Loucy (cell line): ENCODE measurements around the gene DCAF6.
A peak's percentile ranks its signal among the peaks of the same experiment; 100 is the strongest.
"Not testable (repeated sequence)": the region's sequence is repeated elsewhere in the genome, so short reads cannot be mapped to it uniquely, and the experiment has no call there.

Source experiments
- H2AFZ ChIP-seq: fragments of 200-600 bp; sonication (generic); 2 replicates; pipeline ENCODE4 v1.6.0; 2016; ENCODE audit warnings: antibody characterized with exemption, mild to moderate bottlenecking, low read length, moderate library complexity
- H3F3A ChIP-seq: fragments of 200-600 bp; 2 replicates; pipeline ENCODE4 v1.6.0; 2016; ENCODE audit warnings: antibody characterized with exemption, low read depth, mild to moderate bottlenecking
- H3K27me3 ChIP-seq: fragments of 200-600 bp; sonication (generic); 2 replicates; pipeline ENCODE4 v1.6.1; 2014; ENCODE audit warnings: low read length, mild to moderate bottlenecking; ENCODE audit not compliant: insufficient read depth, poor library complexity, severe bottlenecking
- H3K36me3 ChIP-seq: fragments of 200-600 bp; sonication (generic); 2 replicates; pipeline ENCODE4 v1.6.1; 2016; ENCODE audit warnings: low read length; ENCODE audit not compliant: insufficient read depth
- H3K4me1 ChIP-seq: fragments of 200-600 bp; sonication (generic); 2 replicates; pipeline ENCODE4 v1.5.1; 2014; ENCODE audit warnings: low read length, mild to moderate bottlenecking; ENCODE audit not compliant: insufficient read depth, poor library complexity, severe bottlenecking
- H3K4me2 ChIP-seq: fragments of 200-600 bp; sonication (generic); 2 replicates; pipeline ENCODE4 v1.6.0; 2014; ENCODE audit warnings: antibody characterized with exemption, low read length, low read depth, mild to moderate bottlenecking; ENCODE audit not compliant: poor library complexity, severe bottlenecking
- H3K4me3 ChIP-seq: fragments of 200-600 bp; sonication (generic); 2 replicates; pipeline ENCODE4 v1.5.1; 2014; ENCODE audit warnings: low read length, mild to moderate bottlenecking, mixed read lengths; ENCODE audit not compliant: poor library complexity, severe bottlenecking
- H3K79me2 ChIP-seq: fragments of 200-600 bp; sonication (generic); 2 replicates; pipeline ENCODE4 v1.6.1; 2014; ENCODE audit warnings: low read length; ENCODE audit not compliant: insufficient read depth
- H3K9ac ChIP-seq: fragments of 200-600 bp; sonication (generic); 2 replicates; pipeline ENCODE4 v1.6.0; 2014; ENCODE audit warnings: mild to moderate bottlenecking, low read depth, low read length, moderate library complexity; ENCODE audit not compliant: poor library complexity, severe bottlenecking
- H3K9me2 ChIP-seq: fragments of 200-600 bp; sonication (generic); replicated peaks from 2 replicates; pipeline ENCODE4 v1.6.1; 2016; ENCODE audit warnings: low read depth, low read length, mixed read lengths
- H3K9me3 ChIP-seq: fragments of 200-600 bp; sonication (generic); 2 replicates; pipeline ENCODE4 v1.6.1; 2014; ENCODE audit warnings: mild to moderate bottlenecking, antibody characterized with exemption, low read length, low read depth; ENCODE audit not compliant: insufficient read depth
- H4K20me1 ChIP-seq: fragments of 200-600 bp; sonication (generic); 2 replicates; pipeline ENCODE4 v1.6.0; 2014; ENCODE audit warnings: antibody characterized with exemption, low read length, mild to moderate bottlenecking; ENCODE audit not compliant: insufficient read depth, poor library complexity, severe bottlenecking
- EZH2phosphoT487 ChIP-seq: fragments of 200-600 bp; IDR thresholded peaks from 2 replicates; pipeline ENCODE4 v1.6.1; 2018; ENCODE audit warnings: antibody characterized with exemption, mild to moderate bottlenecking, moderate library complexity, borderline replicate concordance
- TF ChIP-seq, protein P1 (sequence below): fragments of 200-600 bp; sonication (generic); conservative IDR thresholded peaks from 2 replicates; pipeline ENCODE4 v1.5.1; 2014; ENCODE audit warnings: mild to moderate bottlenecking, antibody characterized with exemption, low read length

DCAF6 gene

DNA sequence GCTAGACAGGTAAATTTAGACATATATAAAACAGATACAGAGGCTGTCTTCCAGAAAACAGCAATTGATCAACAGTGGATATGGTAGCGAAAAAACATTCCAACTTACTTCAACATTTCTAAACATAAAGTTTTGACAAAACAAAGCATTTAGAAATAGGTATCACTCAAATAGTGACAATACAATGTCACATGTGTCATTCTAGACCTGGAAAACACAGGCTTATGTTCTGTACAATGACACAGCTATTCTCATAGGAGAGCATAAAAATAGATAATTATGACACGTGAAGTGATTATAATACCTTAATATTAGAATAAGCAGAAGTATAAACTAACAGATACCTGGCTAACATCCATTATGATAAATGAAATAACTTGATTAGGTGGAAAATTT, 8.0 kb upstream of the DCAF6 start:
- H3K36me3 ChIP-seq, result no peaks in the 10 kb centered on the region
- H3F3A ChIP-seq, result no peaks in the 10 kb centered on the region
- peaks cover 48% of the 10 kb centered on the region for H3K4me1 ChIP-seq
- TF ChIP-seq EZH2phosphoT487, result no peak
- TF ChIP-seq, protein P1, sequence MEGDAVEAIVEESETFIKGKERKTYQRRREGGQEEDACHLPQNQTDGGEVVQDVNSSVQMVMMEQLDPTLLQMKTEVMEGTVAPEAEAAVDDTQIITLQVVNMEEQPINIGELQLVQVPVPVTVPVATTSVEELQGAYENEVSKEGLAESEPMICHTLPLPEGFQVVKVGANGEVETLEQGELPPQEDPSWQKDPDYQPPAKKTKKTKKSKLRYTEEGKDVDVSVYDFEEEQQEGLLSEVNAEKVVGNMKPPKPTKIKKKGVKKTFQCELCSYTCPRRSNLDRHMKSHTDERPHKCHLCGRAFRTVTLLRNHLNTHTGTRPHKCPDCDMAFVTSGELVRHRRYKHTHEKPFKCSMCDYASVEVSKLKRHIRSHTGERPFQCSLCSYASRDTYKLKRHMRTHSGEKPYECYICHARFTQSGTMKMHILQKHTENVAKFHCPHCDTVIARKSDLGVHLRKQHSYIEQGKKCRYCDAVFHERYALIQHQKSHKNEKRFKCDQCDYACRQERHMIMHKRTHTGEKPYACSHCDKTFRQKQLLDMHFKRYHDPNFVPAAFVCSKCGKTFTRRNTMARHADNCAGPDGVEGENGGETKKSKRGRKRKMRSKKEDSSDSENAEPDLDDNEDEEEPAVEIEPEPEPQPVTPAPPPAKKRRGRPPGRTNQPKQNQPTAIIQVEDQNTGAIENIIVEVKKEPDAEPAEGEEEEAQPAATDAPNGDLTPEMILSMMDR, result no peak
- no peak overlapping the region for H3K4me3 ChIP-seq
- peak overlapping the region; percentile 60 for H3K4me2 ChIP-seq
- H3K9ac ChIP-seq, result no peak overlapping the region
- no peaks in the 10 kb centered on the region for H3K27me3 ChIP-seq
- no peaks in the 10 kb centered on the region for H3K9me3 ChIP-seq
- no peak overlapping the region for H2AFZ ChIP-seq
- no peaks in the 10 kb centered on the region for H3K9me2 ChIP-seq
- peaks cover 82% of the 10 kb centered on the region for H3K79me2 ChIP-seq
- H4K20me1 ChIP-seq, result peaks cover 12% of the 10 kb centered on the region

DNA sequence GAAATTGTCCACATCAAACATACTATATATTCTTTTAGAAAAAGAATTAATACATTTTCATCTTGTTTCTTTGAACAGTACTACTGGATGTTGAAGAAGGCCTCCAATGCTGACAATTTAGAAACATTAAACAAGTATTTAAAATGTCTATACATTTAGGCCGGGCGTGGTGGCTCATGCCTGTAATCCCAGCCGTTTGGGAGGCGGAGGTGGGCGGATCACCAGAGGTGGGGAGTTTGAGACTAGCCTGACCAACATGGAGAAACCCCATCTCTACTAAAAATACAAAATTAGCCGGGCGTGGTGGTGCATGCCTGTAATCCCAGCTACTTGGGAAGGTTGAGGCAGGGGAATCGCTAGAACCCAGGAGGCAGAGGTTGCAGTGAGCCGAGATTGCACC, 7.6 kb upstream of the DCAF6 start:
- H3K36me3 ChIP-seq, H2AFZ ChIP-seq, H3K9me3 ChIP-seq, H3F3A ChIP-seq, H3K4me3 ChIP-seq, H3K9ac ChIP-seq, H3K9me2 ChIP-seq, H3K27me3 ChIP-seq: not testable (repeated sequence)
- Histone ChIP-seq H4K20me1 (peaks cover 16% of the 10 kb centered on the region), H3K79me2 (peaks cover 87% of the 10 kb centered on the region), H3K4me1 (peaks cover 49% of the 10 kb centered on the region), H3K4me2 (peak overlapping the region; percentile 60)

DNA sequence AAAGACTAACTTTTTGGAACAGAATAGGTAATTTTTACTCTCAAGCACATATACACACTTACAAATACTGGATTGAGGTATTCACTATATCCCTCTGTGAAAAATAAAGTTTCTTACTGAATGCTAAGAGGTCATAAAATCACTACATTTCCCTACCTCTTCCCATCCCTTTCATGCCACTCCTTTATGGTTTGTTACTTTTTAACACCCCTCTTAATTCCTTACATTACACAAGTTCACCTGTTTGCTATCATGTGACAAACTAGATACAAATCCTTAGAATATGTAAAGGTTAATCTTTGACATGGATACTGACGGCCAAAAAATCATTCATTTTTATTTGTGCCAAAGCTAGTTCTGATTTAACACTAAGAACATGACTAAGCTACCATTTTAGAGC, 6.8 kb upstream of the DCAF6 start:
- TF ChIP-seq EZH2phosphoT487, result no peak
- TF ChIP-seq, protein P1, result no peak
- H3K27me3 ChIP-seq, result no peaks in the 10 kb centered on the region
- H3K9me2 ChIP-seq, result no peaks in the 10 kb centered on the region
- H3K4me1 ChIP-seq, result peaks cover 55% of the 10 kb centered on the region
- H3K9me3 ChIP-seq, result no peaks in the 10 kb centered on the region
- H3K4me3 ChIP-seq, result peak overlapping the region; percentile 33
- H3F3A ChIP-seq, result no peaks in the 10 kb centered on the region
- H2AFZ ChIP-seq, result no peak overlapping the region
- peak overlapping the region; percentile 40 for H3K9ac ChIP-seq
- peak overlapping the region; percentile 60 for H3K4me2 ChIP-seq
- peaks cover 24% of the 10 kb centered on the region for H4K20me1 ChIP-seq
- H3K36me3 ChIP-seq, result no peaks in the 10 kb centered on the region
- peaks cover 89% of the 10 kb centered on the region for H3K79me2 ChIP-seq

DNA sequence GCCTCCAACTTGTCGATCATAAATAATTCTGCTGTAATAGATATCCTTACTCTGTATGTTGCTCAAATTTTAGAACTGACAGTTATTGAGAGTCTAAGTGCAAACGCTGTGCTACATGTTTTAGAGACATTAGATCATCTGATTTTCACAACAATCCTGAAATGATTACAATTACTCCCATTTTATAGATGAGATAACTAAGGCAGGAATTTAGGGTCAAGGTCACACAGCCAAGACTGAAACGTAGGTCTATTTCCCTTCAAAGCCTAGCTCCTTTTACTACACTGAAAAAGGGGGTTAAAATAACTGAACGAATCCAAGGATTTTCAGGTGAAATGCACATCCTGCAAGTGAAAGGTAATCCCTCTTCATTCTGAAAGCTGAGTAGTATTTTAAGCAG, 2.7 kb upstream of the DCAF6 start:
- no peaks in the 10 kb centered on the region for H3F3A ChIP-seq
- no peaks in the 10 kb centered on the region for H3K9me3 ChIP-seq
- no peaks in the 10 kb centered on the region for H3K9me2 ChIP-seq
- no peaks in the 10 kb centered on the region for H3K27me3 ChIP-seq
- peak overlapping the region; percentile 94 for H3K4me3 ChIP-seq
- peak overlapping the region; percentile 94 for H3K9ac ChIP-seq
- no peak overlapping the region for H2AFZ ChIP-seq
- peaks cover 84% of the 10 kb centered on the region for H3K79me2 ChIP-seq
- H3K36me3 ChIP-seq, result no peaks in the 10 kb centered on the region
- TF ChIP-seq, protein P1, result no peak
- no peak for TF ChIP-seq EZH2phosphoT487
- peaks cover 38% of the 10 kb centered on the region for H4K20me1 ChIP-seq
- peak overlapping the region; percentile 94 for H3K4me2 ChIP-seq
- peaks cover 63% of the 10 kb centered on the region for H3K4me1 ChIP-seq
